K562 (cell line): ENCODE data around the gene PFDN2. TPM values are rescaled to one million over a fixed set of nuclear protein-coding genes. Genes with fewer than 3 reads are reported as not detected.

Source experiments
- BCOR ChIP-seq: fragments of 450-650 bp; IDR thresholded peaks from 2 replicates; pipeline ENCODE4 v1.6.1; 2016
- CSDE1 ChIP-seq, 2 experiments: fragments of 450-650 bp; IDR thresholded peaks; 2 replicates each; pipeline ENCODE4 v1.6.1; 2016; ENCODE audit warnings: mild to moderate bottlenecking in 1 of 2
- FOXK2 ChIP-seq, 2 experiments: fragments of 450-650 bp; IDR thresholded peaks in 1 of 2; conservative IDR thresholded peaks in 1 of 2; 2 replicates each; pipeline ENCODE4 v1.6.1; 2016; ENCODE audit warnings: low read depth in 2 of 2, mild to moderate bottlenecking in 1 of 2
- HMGN3 ChIP-seq: IDR thresholded peaks from 2 replicates; pipeline ENCODE4 v1.6.1; 2011; ENCODE audit warnings: borderline replicate concordance, low read depth, mild to moderate bottlenecking, mixed read lengths, low read length; ENCODE audit not compliant: insufficient read length; ENCODE audit errors: extremely low read depth
- MCM3 ChIP-seq: fragments of 450-650 bp; IDR thresholded peaks from 2 replicates; pipeline ENCODE4 v1.6.1; 2016
- SMAD4 ChIP-seq: fragments of 250-450 bp; sonication (Bioruptor Pico); conservative IDR thresholded peaks from 2 replicates; pipeline ENCODE4 v1.8.0; 2021; ENCODE audit warnings: inconsistent platforms, mild to moderate bottlenecking, moderate library complexity
- SREBF2 ChIP-seq: sonication (generic); formaldehyde crosslinking; IDR thresholded peaks from 2 replicates; pipeline ENCODE4 v1.4.0; 2020; ENCODE audit warnings: mild to moderate bottlenecking, missing genetic modification reagents
- SRF ChIP-seq, 2 experiments: fragments of 250-450, 450-650 bp in 1 of 2; sonication (Bioruptor Pico) in 1 of 2; sonication (generic) in 1 of 2; formaldehyde crosslinking; IDR thresholded peaks; 2 replicates each; pipeline versions ENCODE4 v1.5.0 to v1.5.1; 2020 to 2022; ENCODE audit warnings: mild to moderate bottlenecking in 1 of 2, missing genetic modification reagents in 1 of 2
- STAT5A ChIP-seq: IDR thresholded peaks from 2 replicates; pipeline ENCODE4 v1.6.1; 2012; ENCODE audit warnings: low read length, inconsistent platforms, borderline replicate concordance
- TRIM24 ChIP-seq, 2 experiments: fragments of 450-650 bp; IDR thresholded peaks; 2 replicates each; pipeline ENCODE4 v1.6.1; 2016
- XRCC4 ChIP-seq: IDR thresholded peaks from one replicate; pipeline ENCODE4 v1.6.1; 2011; ENCODE audit not compliant: insufficient read depth, insufficient read length; ENCODE audit errors: extremely low read depth
- ZNF354B ChIP-seq: fragments of 250-450 bp; sonication (Bioruptor Pico); IDR thresholded peaks from 2 replicates; pipeline ENCODE4 v1.4.0; 2020
- polyA plus RNA-seq, 8 experiments: library from polyadenylated mRNA; depleted of rRNA in 4 of 8; stranded (reverse) in 5 of 8; unstranded in 3 of 8; fragments of >200 nt; fragmentation: Nextera tagmentation in 2 of 8; fragmentation: Illumina TruSeq in 1 of 8; extraction: Ambion mirVana in 2 of 8; extraction: Trizol in 1 of 8; gene quantifications; 2 replicates each; pipeline versions ENCODE4 v1.2.1 to v1.2.3, GENCODE V29; 2011 to 2014; ENCODE audit warnings: inconsistent platforms in 1 of 8, missing spikeins in 1 of 8
- total RNA-seq, 7 experiments: library from RNA; depleted of rRNA in 6 of 7; stranded (reverse); fragments of >200 nt in 6 of 7; fragmentation: Illumina TruSeq in 2 of 7; extraction: Trizol in 2 of 7; gene quantifications; 2 replicates each; pipeline versions ENCODE4 v1.2.1 to v1.2.3, GENCODE V29; 2011 to 2021; ENCODE audit warnings: low replicate concordance in 1 of 7
- TF ChIP-seq, protein P1 (sequence below): fragments of 250-450 bp; sonication (Bioruptor Pico); IDR thresholded peaks from 2 replicates; pipeline ENCODE4 v1.5.0; 2022; ENCODE audit warnings: mild to moderate bottlenecking
- TF ChIP-seq, protein P2 (sequence below): sonication (generic); formaldehyde crosslinking; IDR thresholded peaks from 2 replicates; pipeline ENCODE4 v1.9.0; 2022; ENCODE audit warnings: mild to moderate bottlenecking, missing genetic modification reagents
- TF ChIP-seq, protein P3 (sequence below), 2 experiments: IDR thresholded peaks; 2 replicates each; pipeline ENCODE4 v1.6.1; 2012; ENCODE audit warnings: improper control_type of control experiment in 2 of 2, low read depth in 2 of 2, low read length in 2 of 2, borderline replicate concordance in 1 of 2
- TF ChIP-seq, protein P4 (sequence below): fragments of 450-650 bp; formaldehyde crosslinking; IDR thresholded peaks from 2 replicates; pipeline ENCODE4 v1.4.0; 2020; ENCODE audit warnings: mild to moderate bottlenecking, moderate library complexity
- TF ChIP-seq, protein P5 (sequence below), 2 experiments: fragments of 450-650 bp in 1 of 2; IDR thresholded peaks; 2 replicates each; pipeline ENCODE4 v1.6.1; 2011 to 2017; ENCODE audit warnings: low read depth in 2 of 2, antibody characterized with exemption in 1 of 2, borderline replicate concordance in 1 of 2, low read length in 1 of 2, mild to moderate bottlenecking in 1 of 2, mixed read lengths in 1 of 2; ENCODE audit not compliant: control insufficient read depth in 1 of 2

The PFDN2 gene
- total and polyA plus RNA-seq, 9 of the 15 experiments (the other 6 are each of a cell fraction or from before 2014, with no cell fraction given): 50.2 to 361 (median 144) TPM

DNA sequence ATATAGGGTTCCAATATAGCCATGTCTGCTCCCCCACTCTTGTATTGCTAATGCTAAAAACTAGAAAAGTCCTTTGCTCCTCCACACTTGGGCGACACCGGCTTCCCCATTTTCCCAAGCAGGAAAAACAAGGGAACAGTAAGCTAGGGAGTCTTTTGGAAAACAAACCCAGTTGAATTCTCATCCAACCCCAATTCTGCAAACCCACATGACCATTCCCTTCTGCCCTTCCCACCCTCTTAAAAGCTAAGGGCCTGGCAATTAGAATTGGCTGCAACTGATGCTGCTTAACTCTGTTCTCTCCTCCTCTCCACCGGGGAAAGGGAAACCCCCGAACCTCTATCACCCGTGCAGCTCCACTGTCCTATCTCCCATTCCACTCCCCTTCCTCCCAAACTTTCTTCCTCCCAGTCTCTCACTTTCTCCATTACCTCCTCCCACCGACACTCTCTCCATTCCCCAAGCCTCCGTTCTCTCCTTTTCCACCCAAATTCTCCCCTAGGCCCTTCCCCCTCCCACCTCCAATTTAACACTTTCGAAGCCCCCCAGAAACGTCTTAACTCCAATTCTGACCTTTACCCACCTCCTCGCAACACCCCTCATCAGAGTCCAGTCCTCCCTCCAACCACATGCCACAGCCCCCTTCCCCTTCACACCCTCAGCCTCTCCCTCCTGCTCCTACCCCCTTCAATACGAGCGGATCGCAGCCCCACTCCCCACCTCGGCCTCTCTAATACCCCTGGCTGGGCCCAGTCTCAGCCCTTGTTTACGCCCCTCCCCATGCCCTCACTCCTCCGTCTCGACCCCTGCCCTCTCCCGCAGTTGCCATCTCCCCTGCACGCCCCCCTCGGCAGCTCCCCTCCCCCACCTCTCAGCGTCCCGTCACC is 13.9 kb upstream of the PFDN2 start (continued):
- TF ChIP-seq SREBF2 (no peak), STAT5A (no peak), TRIM24 (IDR thresholded peaks at IDR 0.05) (peak in 1 of 2 experiments; percentile 9; a peak in 1 of 4 replicates), SRF (CRISPR knock-in tag; IDR thresholded peaks at IDR 0.05) (no peak), ZNF354B (CRISPR knock-in tag) (no peak), MCM3 (no peak), HMGN3 (no peak), SMAD4 (CRISPR knock-in tag) (no peak), FOXK2 (conservative IDR thresholded peaks at IDR 0.05 in 1 of 2, IDR thresholded peaks at IDR 0.05 in 1 of 2; ENCODE audit: low read depth in 2 of 2) (peak in 1 of 2 experiments; percentile 55; a peak in 1 of 4 replicates), CSDE1 (IDR thresholded peaks at IDR 0.05) (0 out of 4 replicates have a peak, but pooled peaks of 1 of the 2 experiments have one; percentile 56), BCOR (0 out of 2 replicates have a peak, but pooled peaks have one; percentile 23), XRCC4 (no peak)
- TF ChIP-seq, protein P1, sequence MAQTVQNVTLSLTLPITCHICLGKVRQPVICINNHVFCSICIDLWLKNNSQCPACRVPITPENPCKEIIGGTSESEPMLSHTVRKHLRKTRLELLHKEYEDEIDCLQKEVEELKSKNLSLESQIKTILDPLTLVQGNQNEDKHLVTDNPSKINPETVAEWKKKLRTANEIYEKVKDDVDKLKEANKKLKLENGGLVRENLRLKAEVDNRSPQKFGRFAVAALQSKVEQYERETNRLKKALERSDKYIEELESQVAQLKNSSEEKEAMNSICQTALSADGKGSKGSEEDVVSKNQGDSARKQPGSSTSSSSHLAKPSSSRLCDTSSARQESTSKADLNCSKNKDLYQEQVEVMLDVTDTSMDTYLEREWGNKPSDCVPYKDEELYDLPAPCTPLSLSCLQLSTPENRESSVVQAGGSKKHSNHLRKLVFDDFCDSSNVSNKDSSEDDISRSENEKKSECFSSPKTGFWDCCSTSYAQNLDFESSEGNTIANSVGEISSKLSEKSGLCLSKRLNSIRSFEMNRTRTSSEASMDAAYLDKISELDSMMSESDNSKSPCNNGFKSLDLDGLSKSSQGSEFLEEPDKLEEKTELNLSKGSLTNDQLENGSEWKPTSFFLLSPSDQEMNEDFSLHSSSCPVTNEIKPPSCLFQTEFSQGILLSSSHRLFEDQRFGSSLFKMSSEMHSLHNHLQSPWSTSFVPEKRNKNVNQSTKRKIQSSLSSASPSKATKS: no peak
- TF ChIP-seq, protein P2, sequence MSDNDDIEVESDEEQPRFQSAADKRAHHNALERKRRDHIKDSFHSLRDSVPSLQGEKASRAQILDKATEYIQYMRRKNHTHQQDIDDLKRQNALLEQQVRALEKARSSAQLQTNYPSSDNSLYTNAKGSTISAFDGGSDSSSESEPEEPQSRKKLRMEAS: no peak
- TF ChIP-seq, protein P3, sequence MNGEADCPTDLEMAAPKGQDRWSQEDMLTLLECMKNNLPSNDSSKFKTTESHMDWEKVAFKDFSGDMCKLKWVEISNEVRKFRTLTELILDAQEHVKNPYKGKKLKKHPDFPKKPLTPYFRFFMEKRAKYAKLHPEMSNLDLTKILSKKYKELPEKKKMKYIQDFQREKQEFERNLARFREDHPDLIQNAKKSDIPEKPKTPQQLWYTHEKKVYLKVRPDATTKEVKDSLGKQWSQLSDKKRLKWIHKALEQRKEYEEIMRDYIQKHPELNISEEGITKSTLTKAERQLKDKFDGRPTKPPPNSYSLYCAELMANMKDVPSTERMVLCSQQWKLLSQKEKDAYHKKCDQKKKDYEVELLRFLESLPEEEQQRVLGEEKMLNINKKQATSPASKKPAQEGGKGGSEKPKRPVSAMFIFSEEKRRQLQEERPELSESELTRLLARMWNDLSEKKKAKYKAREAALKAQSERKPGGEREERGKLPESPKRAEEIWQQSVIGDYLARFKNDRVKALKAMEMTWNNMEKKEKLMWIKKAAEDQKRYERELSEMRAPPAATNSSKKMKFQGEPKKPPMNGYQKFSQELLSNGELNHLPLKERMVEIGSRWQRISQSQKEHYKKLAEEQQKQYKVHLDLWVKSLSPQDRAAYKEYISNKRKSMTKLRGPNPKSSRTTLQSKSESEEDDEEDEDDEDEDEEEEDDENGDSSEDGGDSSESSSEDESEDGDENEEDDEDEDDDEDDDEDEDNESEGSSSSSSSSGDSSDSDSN (IDR thresholded peaks at IDR 0.05; ENCODE audit: borderline replicate concordance in 1 of 2, low read depth in 2 of 2, low read length in 2 of 2): no peak
- TF ChIP-seq, protein P4, sequence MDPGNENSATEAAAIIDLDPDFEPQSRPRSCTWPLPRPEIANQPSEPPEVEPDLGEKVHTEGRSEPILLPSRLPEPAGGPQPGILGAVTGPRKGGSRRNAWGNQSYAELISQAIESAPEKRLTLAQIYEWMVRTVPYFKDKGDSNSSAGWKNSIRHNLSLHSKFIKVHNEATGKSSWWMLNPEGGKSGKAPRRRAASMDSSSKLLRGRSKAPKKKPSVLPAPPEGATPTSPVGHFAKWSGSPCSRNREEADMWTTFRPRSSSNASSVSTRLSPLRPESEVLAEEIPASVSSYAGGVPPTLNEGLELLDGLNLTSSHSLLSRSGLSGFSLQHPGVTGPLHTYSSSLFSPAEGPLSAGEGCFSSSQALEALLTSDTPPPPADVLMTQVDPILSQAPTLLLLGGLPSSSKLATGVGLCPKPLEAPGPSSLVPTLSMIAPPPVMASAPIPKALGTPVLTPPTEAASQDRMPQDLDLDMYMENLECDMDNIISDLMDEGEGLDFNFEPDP (CRISPR knock-in tag): no peak
- TF ChIP-seq, protein P5, sequence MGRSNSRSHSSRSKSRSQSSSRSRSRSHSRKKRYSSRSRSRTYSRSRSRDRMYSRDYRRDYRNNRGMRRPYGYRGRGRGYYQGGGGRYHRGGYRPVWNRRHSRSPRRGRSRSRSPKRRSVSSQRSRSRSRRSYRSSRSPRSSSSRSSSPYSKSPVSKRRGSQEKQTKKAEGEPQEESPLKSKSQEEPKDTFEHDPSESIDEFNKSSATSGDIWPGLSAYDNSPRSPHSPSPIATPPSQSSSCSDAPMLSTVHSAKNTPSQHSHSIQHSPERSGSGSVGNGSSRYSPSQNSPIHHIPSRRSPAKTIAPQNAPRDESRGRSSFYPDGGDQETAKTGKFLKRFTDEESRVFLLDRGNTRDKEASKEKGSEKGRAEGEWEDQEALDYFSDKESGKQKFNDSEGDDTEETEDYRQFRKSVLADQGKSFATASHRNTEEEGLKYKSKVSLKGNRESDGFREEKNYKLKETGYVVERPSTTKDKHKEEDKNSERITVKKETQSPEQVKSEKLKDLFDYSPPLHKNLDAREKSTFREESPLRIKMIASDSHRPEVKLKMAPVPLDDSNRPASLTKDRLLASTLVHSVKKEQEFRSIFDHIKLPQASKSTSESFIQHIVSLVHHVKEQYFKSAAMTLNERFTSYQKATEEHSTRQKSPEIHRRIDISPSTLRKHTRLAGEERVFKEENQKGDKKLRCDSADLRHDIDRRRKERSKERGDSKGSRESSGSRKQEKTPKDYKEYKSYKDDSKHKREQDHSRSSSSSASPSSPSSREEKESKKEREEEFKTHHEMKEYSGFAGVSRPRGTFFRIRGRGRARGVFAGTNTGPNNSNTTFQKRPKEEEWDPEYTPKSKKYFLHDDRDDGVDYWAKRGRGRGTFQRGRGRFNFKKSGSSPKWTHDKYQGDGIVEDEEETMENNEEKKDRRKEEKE (IDR thresholded peaks at IDR 0.05; ENCODE audit: borderline replicate concordance in 1 of 2, control insufficient read depth in 1 of 2, low read depth in 2 of 2, low read length in 1 of 2): no peak
